Fibroblast of gingiva (primary cell): ENCODE data around the gene OR2B2.
A peak's percentile ranks its signal among the peaks of the same experiment; 100 is the strongest.

ENCODE experiments used
- DNase-seq: peaks from one replicate; pipeline ENCODE4 v3.0.0-alpha.2; 2011; ENCODE audit warnings: low read depth

OR2B2 gene

GRCh38 chr6:27893059-27893835, 18.9 kb downstream of the OR2B2 start:
- DNase-seq: peak; percentile 98

- no peak for DNase-seq
Observed at GRCh38 chr6:27892649-27893058, 19.5 kb downstream of the OR2B2 start.

- no peak for DNase-seq
Observed at GRCh38 chr6:27891320-27891875, 20.8 kb downstream of the OR2B2 start.

GRCh38 chr6:27890445-27891319, 21.5 kb downstream of the OR2B2 start:
- DNase-seq: peak; percentile 93

GRCh38 chr6:27889628-27890444, 22.4 kb downstream of the OR2B2 start:
- no peak for DNase-seq

- no peak for DNase-seq
Observed at GRCh38 chr6:27889275-27889627, 22.9 kb downstream of the OR2B2 start.

GRCh38 chr6:27888566-27888965, 23.6 kb downstream of the OR2B2 start:
- no peak for DNase-seq

- DNase-seq: no peak
Observed at GRCh38 chr6:27886073-27886472, 26.1 kb downstream of the OR2B2 start.

GRCh38 chr6:27883136-27883535, 29.1 kb downstream of the OR2B2 start:
- DNase-seq: no peak

- DNase-seq: no peak
Observed at GRCh38 chr6:27882624-27883023, 29.6 kb downstream of the OR2B2 start.

- no peak for DNase-seq
Observed at GRCh38 chr6:27879837-27880236, 32.4 kb downstream of the OR2B2 start.

- no peak for DNase-seq
Observed at GRCh38 chr6:27874016-27874415, 38.2 kb downstream of the OR2B2 start.

- DNase-seq: peak; percentile 78
Observed at GRCh38 chr6:27873021-27873940, 38.9 kb downstream of the OR2B2 start.

GRCh38 chr6:27872642-27873020, 39.6 kb downstream of the OR2B2 start:
- no peak for DNase-seq

GRCh38 chr6:27871924-27872638, 40.1 kb downstream of the OR2B2 start:
- peak; percentile 95 for DNase-seq

GRCh38 chr6:27870291-27870870, 41.8 kb downstream of the OR2B2 start:
- DNase-seq: no peak

- no peak for DNase-seq
Observed at GRCh38 chr6:27868311-27868710, 43.9 kb downstream of the OR2B2 start.

GRCh38 chr6:27867945-27868300, 44.3 kb downstream of the OR2B2 start:
- no peak for DNase-seq

- peak; percentile 68 for DNase-seq
Observed at GRCh38 chr6:27867051-27867944, 44.9 kb downstream of the OR2B2 start.
